Daoy (cell line): ENCODE data around the gene ZNF385C. TPM values are rescaled to one million over a fixed set of nuclear protein-coding genes. Genes with fewer than 3 reads are reported as not detected.
A peak's percentile ranks its signal among the peaks of the same experiment; 100 is the strongest.

Source experiments
- DNase-seq: peaks from one replicate; pipeline ENCODE4 v3.0.0-alpha.2; 2015; ENCODE audit warnings: low read depth
- total RNA-seq: library from RNA; depleted of rRNA; stranded (reverse); fragments of >200 nt; shearing (Covaris generic); gene quantifications from 2 replicates; pipeline ENCODE4 v1.2.3, GENCODE V29; 2014

Gene ZNF385C
- total RNA-seq, 1 experiment from 2014 or later, result 0.34 TPM

DNA sequence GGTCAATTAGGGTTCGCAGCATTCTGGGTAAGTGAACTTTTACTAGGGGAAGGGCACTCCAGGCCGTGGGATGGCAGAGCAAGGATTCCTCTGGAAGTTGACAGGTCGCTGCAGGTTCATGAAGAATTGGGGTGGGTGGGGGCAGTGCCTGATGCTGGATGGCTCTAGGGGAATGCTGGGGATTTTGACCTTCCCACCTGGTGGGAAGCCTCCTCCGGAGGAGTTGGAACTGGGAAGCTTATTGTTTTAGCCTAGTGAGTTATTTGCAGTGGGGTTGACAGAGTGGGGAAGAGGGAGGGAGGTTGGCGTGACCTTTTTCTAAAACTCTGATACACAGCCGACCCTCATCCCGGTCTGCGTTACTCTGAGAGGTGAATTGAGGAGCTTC lies 47.3 kb downstream of the ZNF385C start:
- no peak for DNase-seq

GRCh38 chr17:42050393-42051012 lies 47.8 kb downstream of the ZNF385C start, which contains the start of gene C17orf113:
C17orf113 (minus strand) TSS chr17:42050601; CDS start chr17:42043376, 7,225 bp downstream.
- peak; percentile 67 for DNase-seq

- DNase-seq, result no peak
Observed at GRCh38 chr17:42049834-42050392, 48.4 kb downstream of the ZNF385C start.

DNA sequence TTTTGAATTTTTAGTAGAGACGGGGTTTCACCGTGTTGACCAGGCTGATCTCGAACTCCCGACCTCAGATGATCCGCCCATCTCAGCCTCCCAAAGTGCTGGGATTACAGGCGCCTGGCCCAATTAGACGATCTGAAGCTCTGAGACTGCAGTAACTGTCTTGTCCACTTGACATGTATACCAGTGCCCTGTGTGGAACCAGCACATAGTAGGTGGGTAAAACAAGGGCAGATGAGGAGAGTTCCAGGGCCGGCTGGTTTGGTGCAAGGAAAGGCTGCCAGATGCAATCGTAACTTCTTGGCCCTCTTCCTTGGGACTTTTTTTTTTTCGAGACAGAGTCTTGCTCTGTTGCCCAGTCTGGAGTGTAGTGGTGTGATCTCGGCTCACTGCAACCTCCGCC lies 50.9 kb downstream of the ZNF385C start:
- no peak for DNase-seq

GRCh38 chr17:42045719-42046118 lies 52.6 kb downstream of the ZNF385C start:
- DNase-seq, result no peak

DNA sequence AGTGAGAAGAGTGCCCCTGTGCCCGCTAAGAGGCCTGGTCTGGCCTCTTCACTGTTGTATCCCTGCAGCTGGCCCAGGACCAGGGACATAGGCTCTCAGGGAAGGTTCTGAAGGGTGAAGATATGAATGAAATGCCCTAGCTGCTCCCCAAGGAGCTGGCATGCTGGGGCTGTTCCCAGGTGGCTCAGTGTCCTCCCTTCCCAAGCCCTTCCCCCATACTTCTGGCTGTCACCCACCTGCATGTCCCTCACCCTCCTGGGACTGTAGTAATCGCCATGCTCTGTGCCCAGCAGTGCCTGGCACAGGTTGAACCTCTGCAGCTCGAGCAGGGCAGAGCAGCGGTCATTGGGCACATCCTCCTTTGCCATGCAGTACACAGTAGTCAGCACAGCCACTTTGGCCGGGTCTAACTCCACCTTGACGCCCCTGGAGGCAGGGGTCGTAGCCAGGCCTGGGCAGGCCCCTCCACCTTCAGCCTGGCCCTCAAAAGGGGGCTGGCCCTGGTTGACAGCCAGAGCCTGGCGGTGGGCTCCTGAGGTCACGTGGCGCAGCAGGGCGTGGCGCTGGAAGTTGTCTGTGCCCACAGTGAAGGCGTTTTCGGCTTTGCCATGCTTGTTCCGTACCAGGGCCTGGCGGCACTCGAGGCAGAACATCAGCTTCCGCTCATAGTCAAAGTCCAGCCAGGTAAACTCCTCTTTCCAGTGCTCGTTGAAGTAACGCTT lies 55.5 kb downstream of the ZNF385C start:
- no peak for DNase-seq

- no peak for DNase-seq
Observed at GRCh38 chr17:42041619-42042018, 56.7 kb downstream of the ZNF385C start.

DNA sequence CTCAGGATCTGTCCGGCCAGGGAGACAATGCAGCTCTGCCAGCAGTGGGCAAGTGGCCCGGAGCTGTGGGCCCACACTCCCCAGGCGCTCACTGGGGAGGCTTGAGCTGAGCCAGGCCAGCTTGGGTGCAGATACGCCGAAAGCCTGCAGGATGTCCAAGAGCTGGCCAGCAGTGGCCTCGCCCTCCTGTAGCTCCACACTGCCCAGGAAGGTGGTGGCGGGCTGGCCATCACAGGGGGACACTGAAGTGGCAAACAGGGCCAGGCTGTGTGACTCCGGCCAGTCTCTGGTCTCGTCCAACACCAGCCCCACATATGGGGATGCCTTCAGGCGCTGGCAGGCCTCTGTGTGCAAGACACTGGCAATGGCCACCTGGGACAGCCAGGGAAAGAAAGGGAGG lies 57.5 kb downstream of the ZNF385C start:
- no peak for DNase-seq

- no peak for DNase-seq
Observed at GRCh38 chr17:42039794-42040763, 58.2 kb downstream of the ZNF385C start.

- DNase-seq, result no peak
Observed at GRCh38 chr17:42038221-42038973, 59.9 kb downstream of the ZNF385C start.

DNA sequence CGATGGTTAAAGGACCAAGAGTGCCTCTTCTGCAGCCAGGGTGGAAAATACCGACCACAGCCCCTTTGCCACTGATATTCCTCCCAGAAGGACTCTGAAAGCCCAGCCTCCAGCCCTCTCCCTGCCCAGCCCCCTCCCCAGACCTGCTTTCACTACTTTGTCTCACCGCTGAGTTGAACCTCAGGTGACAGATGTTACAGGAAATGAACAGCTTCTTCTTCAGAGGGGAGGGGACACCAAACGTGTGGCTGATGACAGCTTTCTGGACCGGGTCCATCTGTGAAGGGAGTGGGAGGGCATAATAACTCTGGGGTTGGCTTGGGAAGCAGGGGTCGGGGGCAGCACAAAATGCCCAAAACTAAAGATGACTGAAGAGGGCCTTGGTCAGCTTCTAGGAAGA lies 64.2 kb downstream of the ZNF385C start:
- DNase-seq, result no peak

DNA sequence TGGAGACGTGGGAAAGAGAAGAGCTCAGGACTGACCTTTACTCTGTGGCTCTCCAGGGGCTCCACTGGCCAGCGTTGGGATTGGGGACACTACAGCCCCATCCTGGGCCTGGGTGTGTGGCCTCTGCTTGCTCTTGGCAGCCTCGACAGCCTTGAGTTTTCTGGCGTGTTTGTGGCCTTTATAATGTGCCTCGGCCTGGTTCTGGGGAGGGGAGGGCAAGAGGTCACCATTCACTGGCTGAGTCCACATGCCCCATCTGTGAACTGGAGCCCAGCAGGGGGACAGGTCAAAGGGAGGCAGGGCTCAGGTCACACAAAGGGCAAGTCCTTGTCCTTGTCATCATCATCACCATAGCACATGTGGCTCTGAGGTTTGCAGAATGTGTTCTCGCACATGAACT lies 66.7 kb downstream of the ZNF385C start:
- no peak for DNase-seq

GRCh38 chr17:42028791-42029127 lies 69.5 kb downstream of the ZNF385C start:
- no peak for DNase-seq

- DNase-seq, result no peak
Observed at GRCh38 chr17:42027961-42028790, 70.1 kb downstream of the ZNF385C start.

- no peak for DNase-seq
Observed at GRCh38 chr17:42027590-42027889, 70.7 kb downstream of the ZNF385C start.

DNA sequence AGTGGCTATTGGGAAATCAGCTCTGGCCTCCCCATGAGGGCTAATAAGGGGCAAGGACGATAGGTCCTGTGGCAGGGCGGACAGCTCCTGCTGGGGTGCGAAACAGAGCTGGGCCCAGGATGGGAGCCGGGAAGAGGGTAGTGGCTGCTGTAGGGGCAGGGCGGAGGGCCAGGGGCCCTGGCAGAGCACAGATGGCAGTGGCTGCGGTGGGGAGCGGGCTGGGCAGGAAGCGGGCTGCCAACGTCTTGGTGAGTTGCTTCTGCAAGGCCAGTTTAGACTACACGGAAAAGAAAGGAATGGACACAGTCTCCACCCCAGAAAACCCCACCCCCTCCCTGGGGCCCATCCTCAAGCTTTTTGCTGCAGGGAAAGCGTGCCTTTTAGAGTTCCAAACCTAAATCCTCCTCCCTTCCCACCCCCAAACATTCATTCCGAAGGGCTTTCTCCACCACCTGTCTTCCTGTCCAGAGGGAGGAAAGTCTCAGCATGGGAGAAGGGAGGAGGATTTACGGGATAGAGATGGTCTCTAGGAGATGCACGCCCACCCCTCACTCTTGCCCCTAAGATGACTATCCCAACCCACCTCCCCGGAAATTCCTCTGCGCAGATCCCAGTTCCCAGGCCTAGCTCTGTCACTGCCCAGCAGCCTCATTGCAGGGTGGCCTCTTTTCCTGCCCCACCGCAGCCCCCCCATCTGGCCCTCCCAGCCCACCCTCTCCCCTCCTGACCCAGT lies 71.2 kb downstream of the ZNF385C start:
- DNase-seq, result no peak

- no peak for DNase-seq
Observed at GRCh38 chr17:42025936-42026335, 72.3 kb downstream of the ZNF385C start.

GRCh38 chr17:42025191-42025579 lies 73.1 kb downstream of the ZNF385C start:
- no peak for DNase-seq

GRCh38 chr17:42023524-42024349 lies 74.5 kb downstream of the ZNF385C start:
- no peak for DNase-seq
